SK-N-SH (cell line): ENCODE measurements around the gene RNF19B. TPM values are rescaled to one million over a fixed set of nuclear protein-coding genes. Genes with fewer than 3 reads are reported as not detected.

Experiments
- CTCF ChIA-PET: fragments of 300-600, 350-600 bp; formaldehyde crosslinking; extraction: SDS; loops from one replicate; lab custom pipeline; 2021; lab: Yijun Ruan, JAX
- POLR2A ChIA-PET: fragments of 350-600 bp; sonication (Branson Sonifier 250); formaldehyde crosslinking; extraction: SDS; loops from one replicate; lab custom pipeline; 2020; ENCODE audit warnings: antibody characterized with exemption, inconsistent platforms; lab: Yijun Ruan, JAX
- DNase-seq: peaks from one replicate; pipeline ENCODE4 v3.0.0; 2012
- H2AFZ ChIP-seq: fragments of 200-600 bp; sonication (generic); 2 replicates; pipeline ENCODE4 v1.8.1; 2016; ENCODE audit warnings: antibody characterized with exemption, mild to moderate bottlenecking, low read depth
- H3F3A ChIP-seq: fragments of 200-600 bp; sonication (generic); replicated peaks from 2 replicates; pipeline ENCODE3; 2016; ENCODE audit warnings: antibody characterized with exemption, mild to moderate bottlenecking; ENCODE audit not compliant: insufficient read depth
- H3K27ac ChIP-seq, 2 experiments: fragments of 200-500 bp in 1 of 2; fragments of 200-600 bp in 1 of 2; sonication (Bioruptor generic) in 1 of 2; sonication (generic), shearing (Covaris generic) in 1 of 2; 2 replicates each; pipeline versions ENCODE4 v1.5.1 to v1.6.1; 2014 to 2016; ENCODE audit warnings: low read depth in 2 of 2, inconsistent platforms in 1 of 2, low read length in 1 of 2, mild to moderate bottlenecking in 1 of 2, mixed read lengths in 1 of 2
- H3K27me3 ChIP-seq: fragments of 200-600 bp; sonication (generic), shearing (Covaris generic); 2 replicates; pipeline ENCODE4 v1.6.1; 2016; ENCODE audit warnings: mixed run types; ENCODE audit not compliant: insufficient read depth
- H3K36me3 ChIP-seq, 2 experiments: fragments of 200-500 bp in 1 of 2; fragments of 200-600 bp in 1 of 2; sonication (Bioruptor generic) in 1 of 2; sonication (generic) in 1 of 2; replicated peaks in 1 of 2; 2 replicates each; pipeline versions ENCODE3 to v1.5.1; 2014 to 2016; ENCODE audit warnings: low read length in 1 of 2, mild to moderate bottlenecking in 1 of 2; ENCODE audit not compliant: insufficient read depth in 2 of 2, control insufficient read depth in 1 of 2
- H3K4me1 ChIP-seq, 2 experiments: fragments of 200-500 bp in 1 of 2; fragments of 200-600 bp in 1 of 2; sonication (Bioruptor generic) in 1 of 2; sonication (generic), shearing (Covaris generic) in 1 of 2; 2 replicates each; pipeline versions ENCODE4 v1.5.1 to v1.6.1; 2014 to 2016; ENCODE audit warnings: low read depth in 1 of 2, low read length in 1 of 2, mixed run types in 1 of 2; ENCODE audit not compliant: insufficient read depth in 2 of 2, control insufficient read depth in 1 of 2
- H3K4me2 ChIP-seq: fragments of 200-600 bp; sonication (generic), shearing (Covaris generic); 2 replicates; pipeline ENCODE4 v1.6.1; 2017; ENCODE audit warnings: mixed run types
- H3K4me3 ChIP-seq, 2 experiments: fragments of 200-500 bp in 1 of 2; fragments of 200-600 bp in 1 of 2; sonication (Bioruptor generic) in 1 of 2; sonication (generic), shearing (Covaris generic) in 1 of 2; 2 replicates each; pipeline versions ENCODE4 v1.5.1 to v1.8.1; 2014 to 2016; ENCODE audit warnings: low read depth in 2 of 2, inconsistent platforms in 1 of 2, low read length in 1 of 2, mild to moderate bottlenecking in 1 of 2, mixed read lengths in 1 of 2, moderate library complexity in 1 of 2
- H3K79me2 ChIP-seq: fragments of 200-600 bp; sonication (generic); 2 replicates; pipeline ENCODE4 v1.8.1; 2017; ENCODE audit warnings: mild to moderate bottlenecking; ENCODE audit not compliant: insufficient read depth
- H3K9ac ChIP-seq: fragments of 200-600 bp; sonication (generic); 2 replicates; pipeline ENCODE4 v1.6.1; 2017; ENCODE audit warnings: mixed run types
- H3K9me2 ChIP-seq: fragments of 200-600 bp; sonication (generic); 2 replicates; pipeline ENCODE4 v1.6.1; 2017; ENCODE audit warnings: mixed run types
- H3K9me3 ChIP-seq: fragments of 200-600 bp; sonication (generic); 2 replicates; pipeline ENCODE4 v1.6.1; 2017; ENCODE audit warnings: mixed run types, mild to moderate bottlenecking, moderate library complexity
- H4K20me1 ChIP-seq: fragments of 200-600 bp; sonication (generic); 2 replicates; pipeline ENCODE4 v1.6.1; 2017; ENCODE audit warnings: mild to moderate bottlenecking, mixed run types; ENCODE audit not compliant: insufficient read depth
- CHD2 ChIP-seq: fragments of 150-350 bp; IDR thresholded peaks from 2 replicates; pipeline ENCODE4 v1.6.1; 2018; ENCODE audit warnings: low read length; ENCODE audit not compliant: partially characterized antibody
- ELF1 ChIP-seq: IDR thresholded peaks from 2 replicates; pipeline ENCODE4 v1.4.0; 2012
- EP300 ChIP-seq, 2 experiments: IDR thresholded peaks; 2 replicates each; pipeline versions ENCODE4 v1.4.0 to v1.6.1; 2012; ENCODE audit warnings: borderline replicate concordance in 1 of 2, low read depth in 1 of 2, low read length in 1 of 2
- EZH2phosphoT487 ChIP-seq: fragments of 200-600 bp; sonication (generic); IDR thresholded peaks from 2 replicates; pipeline ENCODE4 v1.6.1; 2017; ENCODE audit warnings: low read depth, mixed run types, mild to moderate bottlenecking, antibody characterized with exemption, moderate library complexity, borderline replicate concordance
- FOXJ3 ChIP-seq: sonication (generic); formaldehyde crosslinking; IDR thresholded peaks from 2 replicates; pipeline ENCODE4 v1.5.1; 2020; ENCODE audit warnings: mild to moderate bottlenecking, missing genetic modification reagents
- FOXM1 ChIP-seq: IDR thresholded peaks from 2 replicates; pipeline ENCODE4 v1.4.0; 2012; ENCODE audit warnings: low read depth, mild to moderate bottlenecking
- GATA2 ChIP-seq: sonication (generic); formaldehyde crosslinking; IDR thresholded peaks from 2 replicates; pipeline ENCODE4 v1.5.0; 2020; ENCODE audit warnings: mild to moderate bottlenecking, missing genetic modification reagents
- JUND ChIP-seq: IDR thresholded peaks from 2 replicates; pipeline ENCODE4 v1.4.0; 2012
- NFIC ChIP-seq: IDR thresholded peaks from 2 replicates; pipeline ENCODE4 v1.4.0; 2012; ENCODE audit warnings: borderline replicate concordance
- RCOR1 ChIP-seq: fragments of 150-350 bp; IDR thresholded peaks from 2 replicates; pipeline ENCODE4 v1.6.1; 2017; ENCODE audit warnings: antibody characterized with exemption, low read length
- RFX5 ChIP-seq: IDR thresholded peaks from 2 replicates; pipeline ENCODE4 v1.6.1; 2012; ENCODE audit warnings: mild to moderate bottlenecking, improper control_type of control experiment, low read length
- RXRA ChIP-seq: IDR thresholded peaks from 2 replicates; pipeline ENCODE4 v1.4.0; 2012; ENCODE audit warnings: low read depth, mild to moderate bottlenecking, borderline replicate concordance
- TAF1 ChIP-seq: IDR thresholded peaks from 2 replicates; pipeline ENCODE4 v1.6.1; 2012; ENCODE audit warnings: low read depth, mild to moderate bottlenecking, low read length, moderate library complexity, borderline replicate concordance
- TCF12 ChIP-seq: IDR thresholded peaks from 2 replicates; pipeline ENCODE4 v1.4.0; 2012
- TEAD4 ChIP-seq: IDR thresholded peaks from 2 replicates; pipeline ENCODE4 v1.4.0; 2012; ENCODE audit warnings: mild to moderate bottlenecking, borderline replicate concordance; ENCODE audit not compliant: insufficient read depth
- YY1 ChIP-seq: IDR thresholded peaks from 2 replicates; pipeline ENCODE4 v1.4.0; 2012; ENCODE audit warnings: low read depth, mild to moderate bottlenecking
- WGBS: methylation state at CpG from one replicate; pipeline ENCODE4 v1.1.6; 2017; ENCODE audit warnings: low lambda C conversion rate; 5-methylcytosine and 5-hydroxymethylcytosine counted together
- polyA plus RNA-seq, 3 experiments: library from polyadenylated mRNA; depleted of rRNA; stranded (reverse); fragments of >200 nt; gene quantifications; 2 replicates each; pipeline ENCODE4 v1.2.3, GENCODE V29; 2012
- TF ChIP-seq, protein P1 (sequence below): IDR thresholded peaks from 2 replicates; pipeline ENCODE4 v1.4.0; 2012; ENCODE audit warnings: low read depth, borderline replicate concordance
- TF ChIP-seq, protein P2 (sequence below): fragments of 150-350 bp; IDR thresholded peaks from 2 replicates; pipeline ENCODE4 v1.6.1; 2017; ENCODE audit warnings: antibody characterized with exemption, low read length, low read depth, borderline replicate concordance

Gene RNF19B
- polyA plus RNA-seq, 1 of the 3 experiments (the other 2 are of a cell fraction): 20.1 TPM

DNA sequence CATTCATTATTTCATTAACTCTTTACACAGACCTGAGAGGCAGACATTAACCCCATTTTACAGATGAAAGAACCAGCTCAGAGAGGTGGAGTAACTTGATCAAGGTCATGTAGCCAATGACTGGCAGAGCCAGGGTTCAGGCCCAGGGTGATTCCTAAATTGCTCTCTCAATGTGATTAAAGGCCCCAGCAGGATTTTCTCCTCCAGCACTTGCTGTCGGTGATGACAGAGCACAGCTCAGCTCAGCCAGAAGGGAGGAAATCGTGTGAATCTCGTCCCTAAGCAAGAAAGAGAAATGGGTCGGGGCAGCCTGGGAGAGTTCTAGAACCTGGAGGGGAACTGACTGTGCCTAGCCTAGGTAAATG is 19.5 kb upstream of the RNF19B start:
- Histone ChIP-seq H3K27me3 (no peaks in the 10 kb centered on the region), H3K4me2 (peak overlapping the region; percentile 41; the same call in 1 of the 2 replicates), H3K9me2 (no peaks in the 10 kb centered on the region), H4K20me1 (no peaks in the 10 kb centered on the region), H3F3A (peaks cover 9% of the 10 kb centered on the region), H3K4me1 (peaks cover 22 to 26% of the 10 kb centered on the region in 2 experiments), H2AFZ (no peak overlapping the region), H3K4me3 (no peak overlapping the region), H3K27ac (peak overlapping the region; percentile 71 to 95; a peak in 3 of 4 replicates), H3K9me3 (no peaks in the 10 kb centered on the region), H3K36me3 (no peaks in the 10 kb centered on the region), H3K79me2 (no peaks in the 10 kb centered on the region), H3K9ac (no peak overlapping the region)
- POLR2A ChIA-PET: interaction anchor here (0.7 to 1.6 kb wide), 4 partner anchors 19 to 693 kb away, joined by 3 to 8 read pairs (median 4); partner anchors contain the start of gene RNF19B
- 52% methylated on average over 4 of the region's 4 CpGs for WGBS
- CTCF ChIA-PET: interaction anchor here (0.8 to 2.4 kb wide), 2 partner anchors 13 to 72 kb away, joined by 6 to 7 read pairs; no protein-coding TSS in a partner anchor
- DNase-seq: no peak
- TF ChIP-seq FOXJ3 (CRISPR knock-in tag) (0 out of 2 replicates have a peak, but pooled peaks have one; percentile 9), JUND (no peak)

DNA sequence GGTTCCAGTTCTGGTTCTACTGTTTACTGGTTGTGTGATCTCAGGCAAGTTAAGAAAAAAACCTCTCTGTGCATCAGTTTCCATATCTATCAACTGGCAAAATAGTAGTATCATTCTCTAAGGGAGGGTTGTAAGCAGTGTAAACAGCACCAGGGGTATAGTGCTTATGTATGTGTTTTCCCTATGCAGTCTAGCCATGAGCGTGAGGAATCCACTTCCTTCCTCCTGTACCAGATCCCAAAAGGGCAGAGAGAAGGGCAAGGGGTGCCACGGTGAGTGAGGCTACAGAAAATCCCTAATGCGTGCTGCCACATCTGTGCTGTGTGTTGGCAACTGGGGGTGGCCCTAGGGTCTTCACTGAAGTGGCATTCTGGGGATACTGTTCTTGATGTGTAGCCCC is 18.4 kb upstream of the RNF19B start:
- CTCF ChIA-PET: no interaction called here
- no peaks in the 10 kb centered on the region for H3K79me2 ChIP-seq
- no peak overlapping the region; a peak in 1 of 4 replicates for H3K27ac ChIP-seq
- no peak overlapping the region for H2AFZ ChIP-seq
- no peaks in the 10 kb centered on the region for H3K9me3 ChIP-seq
- TF ChIP-seq RCOR1: no peak
- TF ChIP-seq FOXM1: no peak
- TF ChIP-seq CHD2: no peak
- no peak for TF ChIP-seq NFIC
- TF ChIP-seq TAF1: no peak
- TF ChIP-seq FOXJ3 (CRISPR knock-in tag): no peak
- no peak for TF ChIP-seq EP300 (IDR thresholded peaks at IDR 0.05; ENCODE audit: borderline replicate concordance in 1 of 2, low read depth in 1 of 2, low read length in 1 of 2)
- TF ChIP-seq, protein P1, sequence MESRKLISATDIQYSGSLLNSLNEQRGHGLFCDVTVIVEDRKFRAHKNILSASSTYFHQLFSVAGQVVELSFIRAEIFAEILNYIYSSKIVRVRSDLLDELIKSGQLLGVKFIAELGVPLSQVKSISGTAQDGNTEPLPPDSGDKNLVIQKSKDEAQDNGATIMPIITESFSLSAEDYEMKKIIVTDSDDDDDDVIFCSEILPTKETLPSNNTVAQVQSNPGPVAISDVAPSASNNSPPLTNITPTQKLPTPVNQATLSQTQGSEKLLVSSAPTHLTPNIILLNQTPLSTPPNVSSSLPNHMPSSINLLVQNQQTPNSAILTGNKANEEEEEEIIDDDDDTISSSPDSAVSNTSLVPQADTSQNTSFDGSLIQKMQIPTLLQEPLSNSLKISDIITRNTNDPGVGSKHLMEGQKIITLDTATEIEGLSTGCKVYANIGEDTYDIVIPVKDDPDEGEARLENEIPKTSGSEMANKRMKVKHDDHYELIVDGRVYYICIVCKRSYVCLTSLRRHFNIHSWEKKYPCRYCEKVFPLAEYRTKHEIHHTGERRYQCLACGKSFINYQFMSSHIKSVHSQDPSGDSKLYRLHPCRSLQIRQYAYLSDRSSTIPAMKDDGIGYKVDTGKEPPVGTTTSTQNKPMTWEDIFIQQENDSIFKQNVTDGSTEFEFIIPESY: no peak
- TF ChIP-seq RFX5: no peak
- no peak for TF ChIP-seq TCF12
- TF ChIP-seq EZH2phosphoT487: no peak
- no peak for TF ChIP-seq YY1
- no peak for TF ChIP-seq RXRA
- no peak for TF ChIP-seq ELF1
- no peak for TF ChIP-seq GATA2
- TF ChIP-seq, protein P2, sequence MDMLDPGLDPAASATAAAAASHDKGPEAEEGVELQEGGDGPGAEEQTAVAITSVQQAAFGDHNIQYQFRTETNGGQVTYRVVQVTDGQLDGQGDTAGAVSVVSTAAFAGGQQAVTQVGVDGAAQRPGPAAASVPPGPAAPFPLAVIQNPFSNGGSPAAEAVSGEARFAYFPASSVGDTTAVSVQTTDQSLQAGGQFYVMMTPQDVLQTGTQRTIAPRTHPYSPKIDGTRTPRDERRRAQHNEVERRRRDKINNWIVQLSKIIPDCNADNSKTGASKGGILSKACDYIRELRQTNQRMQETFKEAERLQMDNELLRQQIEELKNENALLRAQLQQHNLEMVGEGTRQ: no peak
- TF ChIP-seq TEAD4: no peak
- no peak overlapping the region for H3K9ac ChIP-seq
- H3F3A ChIP-seq: peaks cover 5% of the 10 kb centered on the region
- POLR2A ChIA-PET: no interaction called here
- H3K27me3 ChIP-seq: no peaks in the 10 kb centered on the region
- H3K9me2 ChIP-seq: no peaks in the 10 kb centered on the region
- no peaks in the 10 kb centered on the region for H3K36me3 ChIP-seq
- H3K4me1 ChIP-seq: peaks cover 18 to 20% of the 10 kb centered on the region in 2 experiments
- WGBS: 92% methylated on average over 3 of the region's 3 CpGs
- H3K4me3 ChIP-seq: no peak overlapping the region
- DNase-seq: no peak
- no peaks in the 10 kb centered on the region for H4K20me1 ChIP-seq
- H3K4me2 ChIP-seq: no peak overlapping the region
